IMR-90 (cell line): ENCODE results near the gene PYGL. TPM values are rescaled to one million over a fixed set of nuclear protein-coding genes. Genes with fewer than 3 reads are reported as not detected.
A peak's percentile ranks its signal among the peaks of the same experiment; 100 is the strongest.

Source experiments
- ATAC-seq: fragments of 200-7000 bp; cut with Tn5 transposase; 2 replicates; pipeline ENCODE4 v1.9.1; 2020; ENCODE audit warnings: low read depth, mild to moderate bottlenecking, moderate library complexity
- BruUV-seq: library from RNA; stranded (reverse); fragments of 400-500 nt; replicated peaks from 2 replicates; lab custom pipeline; 2021; lab: Mats Ljungman, UMichigan
- CTCF ChIA-PET: fragments of 300-600 bp; formaldehyde crosslinking; extraction: SDS; loops from one replicate; lab custom pipeline; 2021; ENCODE audit warnings: antibody characterized with exemption; lab: Yijun Ruan, JAX
- POLR2A ChIA-PET: fragments of 300-600 bp; sonication (Branson Sonifier 250); formaldehyde crosslinking; loops from one replicate; lab custom pipeline; 2022; ENCODE audit warnings: antibody characterized with exemption; ENCODE audit not compliant: unreplicated experiment; lab: Charles Lee
- DNase-seq: peaks from one replicate; pipeline ENCODE4 v3.0.0; 2013
- H2AFZ ChIP-seq: replicated peaks from 2 replicates; pipeline ENCODE3; 2013; ENCODE audit warnings: low read length, mild to moderate bottlenecking; ENCODE audit not compliant: poor library complexity
- H2AK5ac ChIP-seq: 2 replicates; pipeline ENCODE4 v1.6.1; 2013; ENCODE audit warnings: low read depth, low read length, inconsistent platforms
- H2AK9ac ChIP-seq: replicated peaks from 2 replicates; pipeline ENCODE3; 2013; ENCODE audit warnings: mild to moderate bottlenecking, low read depth, low read length, moderate library complexity; ENCODE audit not compliant: poor library complexity
- H2BK120ac ChIP-seq: 2 replicates; pipeline ENCODE4 v1.6.1; 2013; ENCODE audit warnings: low read depth, low read length, inconsistent platforms
- H2BK15ac ChIP-seq: 3 replicates; pipeline ENCODE4 v1.6.1; 2013; ENCODE audit warnings: low read depth, low read length, inconsistent platforms
- H2BK20ac ChIP-seq: 2 replicates; pipeline ENCODE4 v1.6.1; 2013; ENCODE audit warnings: low read depth, mild to moderate bottlenecking, inconsistent platforms, low read length, moderate library complexity
- H2BK5ac ChIP-seq: 2 replicates; pipeline ENCODE4 v1.6.1; 2013; ENCODE audit warnings: mild to moderate bottlenecking, low read depth, low read length, inconsistent platforms; ENCODE audit not compliant: poor library complexity, severe bottlenecking
- H3K14ac ChIP-seq: replicated peaks from 2 replicates; pipeline ENCODE4 v1.6.1; 2013; ENCODE audit warnings: low read depth, low read length, inconsistent platforms
- H3K18ac ChIP-seq: 2 replicates; pipeline ENCODE4 v1.6.1; 2013; ENCODE audit warnings: low read depth, low read length, control low read depth
- H3K23ac ChIP-seq: 2 replicates; pipeline ENCODE4 v1.6.1; 2013; ENCODE audit warnings: low read depth, low read length, inconsistent platforms
- H3K27ac ChIP-seq: 2 replicates; pipeline ENCODE4 v1.5.1; 2013; ENCODE audit warnings: mild to moderate bottlenecking, control low read depth, low read length; ENCODE audit not compliant: insufficient read depth
- H3K27me3 ChIP-seq: 2 replicates; pipeline ENCODE4 v1.6.1; 2013; ENCODE audit warnings: low read length; ENCODE audit not compliant: control insufficient read depth, insufficient read depth
- H3K36me3 ChIP-seq: 2 replicates; pipeline ENCODE4 v1.6.1; 2013; ENCODE audit warnings: low read length, mixed read lengths; ENCODE audit not compliant: control insufficient read depth, insufficient read depth
- H3K4ac ChIP-seq: 2 replicates; pipeline ENCODE4 v1.6.1; 2013; ENCODE audit warnings: low read depth, low read length, inconsistent platforms
- H3K4me1 ChIP-seq: 2 replicates; pipeline ENCODE4 v1.6.1; 2013; ENCODE audit warnings: low read length, mixed read lengths; ENCODE audit not compliant: control insufficient read depth, insufficient read depth
- H3K4me2 ChIP-seq: 2 replicates; pipeline ENCODE4 v1.6.1; 2013; ENCODE audit warnings: low read depth, mild to moderate bottlenecking, control low read depth, low read length, moderate library complexity
- H3K4me3 ChIP-seq: 2 replicates; pipeline ENCODE4 v1.5.1; 2013; ENCODE audit warnings: low read depth, mild to moderate bottlenecking, control low read depth, low read length, moderate library complexity; ENCODE audit not compliant: insufficient read depth
- H3K56ac ChIP-seq: 2 replicates; pipeline ENCODE4 v1.6.1; 2013; ENCODE audit warnings: low read length, inconsistent platforms; ENCODE audit not compliant: insufficient read depth; ENCODE audit errors: extremely low read depth
- H3K79me1 ChIP-seq, 2 experiments: 2 replicates each; pipeline ENCODE4 v1.6.1; 2013; ENCODE audit warnings: low read length in 2 of 2, inconsistent platforms in 1 of 2, low read depth in 1 of 2
- H3K9ac ChIP-seq: 2 replicates; pipeline ENCODE4 v1.6.1; 2013; ENCODE audit warnings: low read depth, low read length, control low read depth
- H3K9me1 ChIP-seq: 2 replicates; pipeline ENCODE4 v1.6.1; 2013; ENCODE audit warnings: low read length, inconsistent platforms; ENCODE audit not compliant: insufficient read depth
- H3K9me3 ChIP-seq: 2 replicates; pipeline ENCODE4 v1.6.1; 2013; ENCODE audit warnings: low read length; ENCODE audit not compliant: control insufficient read depth, insufficient read depth
- H4K20me1 ChIP-seq: 2 replicates; pipeline ENCODE4 v1.6.1; 2013; ENCODE audit warnings: low read length, inconsistent platforms; ENCODE audit not compliant: insufficient read depth
- H4K5ac ChIP-seq: 2 replicates; pipeline ENCODE4 v1.6.1; 2013; ENCODE audit warnings: mild to moderate bottlenecking, low read depth, low read length, control low read depth
- H4K8ac ChIP-seq, 2 experiments: 2 replicates each; pipeline ENCODE4 v1.6.1; 2013; ENCODE audit warnings: low read depth in 2 of 2, low read length in 2 of 2, control low read depth in 1 of 2, inconsistent platforms in 1 of 2
- H4K91ac ChIP-seq: 2 replicates; pipeline ENCODE4 v1.6.1; 2013; ENCODE audit warnings: low read depth, low read length, inconsistent platforms; ENCODE audit not compliant: insufficient read depth
- CTCF ChIP-seq: conservative IDR thresholded peaks from 2 replicates; pipeline ENCODE4 v1.5.1; 2012; ENCODE audit warnings: mild to moderate bottlenecking, low read depth, low read length, improper control_type of control experiment
- ELK1 ChIP-seq: fragments of 150-350 bp; IDR thresholded peaks from 2 replicates; pipeline ENCODE4 v1.6.1; 2016; ENCODE audit warnings: low read depth, mild to moderate bottlenecking, low read length, moderate library complexity, borderline replicate concordance
- NFE2L2 ChIP-seq: fragments of 150-350 bp; IDR thresholded peaks from 2 replicates; pipeline ENCODE4 v1.6.1; 2016; ENCODE audit warnings: low read depth, mild to moderate bottlenecking, low read length
- WGBS, 2 experiments: methylation state at CpG; one replicate each; pipeline versions ENCODE4 v1.1.5 to v1.1.7; 2013; ENCODE audit warnings: missing lambda C conversion rate in 2 of 2; ENCODE audit not compliant: insufficient read length in 1 of 2; ENCODE audit errors: extremely low coverage in 2 of 2; 5-methylcytosine and 5-hydroxymethylcytosine counted together
- dilution Hi-C: fragments of 300-500 bp; cut with HindIII; formaldehyde crosslinking; loops from one replicate; pipeline ENCODE4 v1.14.3; 2018; ENCODE audit warnings: low sequenced_read_pairs; ENCODE audit not compliant: unreplicated experiment
- in situ Hi-C: fragments of 300-500 bp; cut with MboI; formaldehyde crosslinking; loops from 3 replicates; pipeline ENCODE4 v1.14.3; 2019; ENCODE audit warnings: low sequenced_read_pairs, inconsistent platforms, mixed read lengths
- intact Hi-C: fragments of 100-400 bp; cut with micrococcal nuclease; formaldehyde crosslinking; loops from 2 replicates; pipeline ENCODE4 v1.10.0; 2022
- polyA plus RNA-seq, 3 experiments: library from polyadenylated mRNA; depleted of rRNA; stranded (reverse); fragments of >200 nt; gene quantifications; 2 replicates each; pipeline ENCODE4 v1.2.3, GENCODE V29; 2012; ENCODE audit warnings: low replicate concordance in 1 of 3
- total RNA-seq: library from RNA; depleted of rRNA; stranded (reverse); fragments of >200 nt; gene quantifications from 2 replicates; pipeline ENCODE4 v1.2.3, GENCODE V29; 2012; rRNA removed

PYGL gene
- total and polyA plus RNA-seq, 2 of the 4 experiments (the other 2 are of a cell fraction), result 52.3 to 70.4 TPM

- Histone ChIP-seq H2AK9ac (no peak overlapping the region), H3K4ac (no peak overlapping the region), H3K14ac (no peak overlapping the region), H2AFZ (no peak overlapping the region), H4K20me1 (no peaks in the 10 kb centered on the region), H3K23ac (no peak overlapping the region), H3K27me3 (no peaks in the 10 kb centered on the region), H3K4me1 (peaks cover 7% of the 10 kb centered on the region), H3K56ac (no peak overlapping the region), H4K5ac (no peak overlapping the region), H4K8ac (no peak overlapping the region), H3K9ac (no peak overlapping the region), H2AK5ac (no peak overlapping the region), H3K18ac (no peak overlapping the region), H3K27ac (no peak overlapping the region), H2BK5ac (no peak overlapping the region), H2BK120ac (no peak overlapping the region), H3K4me2 (no peak overlapping the region), H3K79me1 (0 out of 4 replicates have a peak, but pooled peaks cover 0 to 3% of the 10 kb centered on the region in 2 experiments), H3K36me3 (no peaks in the 10 kb centered on the region), H3K4me3 (no peak overlapping the region), H2BK20ac (no peak overlapping the region), H2BK15ac (no peak overlapping the region), H3K9me1 (0 out of 2 replicates have a peak, but pooled peaks cover 5% of the 10 kb centered on the region), H3K9me3 (no peaks in the 10 kb centered on the region), H4K91ac (no peak overlapping the region)
- ChIA-PET CTCF (interaction anchor here (0.7 kb wide), 1 partner anchor 9 kb away, joined by 3 read pairs; no protein-coding TSS in a partner anchor), POLR2A (no interaction called here)
- no CpG with 5 or more reads among the region's 1 CpG for WGBS, 2 experiments
- dilution Hi-C loops (no loop called here), intact Hi-C loops (no loop called here), in situ Hi-C loops (no loop called here)
- TF ChIP-seq CTCF (0 out of 2 replicates have a peak, but pooled peaks have one; percentile 25), NFE2L2 (no peak), ELK1 (no peak)
- DNase-seq (no peak), ATAC-seq (no peak)
- BruUV-seq, result no TSS peak
Observed at GRCh38 chr14:50855558-50855957, 88.7 kb downstream of the PYGL start.

Other genes with a start within 250 kb of the PYGL start
- 98.4 and 99.2 TPM in 2 replicates for gene NIN, start 113.3 kb downstream of the PYGL start, total RNA-seq
- gene NIN, start 113.3 kb downstream of the PYGL start, polyA plus RNA-seq (2012; rRNA removed), result 13.8 and 15.2 TPM in 2 replicates
- 0.18 TPM in 1 of 2 replicates, not detected in the other for gene ABHD12B, start 72.4 kb downstream of the PYGL start, total RNA-seq
- not detected in 2 replicates for gene ABHD12B, start 72.4 kb downstream of the PYGL start, polyA plus RNA-seq (2012; rRNA removed)
- under 0.01 TPM in 2 replicates for gene TRIM9, start 150.6 kb upstream of the PYGL start, total RNA-seq
- gene TRIM9, start 150.6 kb upstream of the PYGL start, polyA plus RNA-seq (2012; rRNA removed), result 0.09 and 0.24 TPM in 2 replicates